GM18858 (cell line): ENCODE measurements around the gene XPOT.
"Not testable (repeated sequence)": the region's sequence is repeated elsewhere in the genome, so short reads cannot be mapped to it uniquely, and the experiment has no call there.

Source experiments
- ATAC-seq: cut with Tn5 transposase; IDR thresholded peaks from one replicate; pipeline ENCODE4 v1.9.1; 2021; ENCODE audit not compliant: unreplicated experiment

The XPOT gene, protein sequence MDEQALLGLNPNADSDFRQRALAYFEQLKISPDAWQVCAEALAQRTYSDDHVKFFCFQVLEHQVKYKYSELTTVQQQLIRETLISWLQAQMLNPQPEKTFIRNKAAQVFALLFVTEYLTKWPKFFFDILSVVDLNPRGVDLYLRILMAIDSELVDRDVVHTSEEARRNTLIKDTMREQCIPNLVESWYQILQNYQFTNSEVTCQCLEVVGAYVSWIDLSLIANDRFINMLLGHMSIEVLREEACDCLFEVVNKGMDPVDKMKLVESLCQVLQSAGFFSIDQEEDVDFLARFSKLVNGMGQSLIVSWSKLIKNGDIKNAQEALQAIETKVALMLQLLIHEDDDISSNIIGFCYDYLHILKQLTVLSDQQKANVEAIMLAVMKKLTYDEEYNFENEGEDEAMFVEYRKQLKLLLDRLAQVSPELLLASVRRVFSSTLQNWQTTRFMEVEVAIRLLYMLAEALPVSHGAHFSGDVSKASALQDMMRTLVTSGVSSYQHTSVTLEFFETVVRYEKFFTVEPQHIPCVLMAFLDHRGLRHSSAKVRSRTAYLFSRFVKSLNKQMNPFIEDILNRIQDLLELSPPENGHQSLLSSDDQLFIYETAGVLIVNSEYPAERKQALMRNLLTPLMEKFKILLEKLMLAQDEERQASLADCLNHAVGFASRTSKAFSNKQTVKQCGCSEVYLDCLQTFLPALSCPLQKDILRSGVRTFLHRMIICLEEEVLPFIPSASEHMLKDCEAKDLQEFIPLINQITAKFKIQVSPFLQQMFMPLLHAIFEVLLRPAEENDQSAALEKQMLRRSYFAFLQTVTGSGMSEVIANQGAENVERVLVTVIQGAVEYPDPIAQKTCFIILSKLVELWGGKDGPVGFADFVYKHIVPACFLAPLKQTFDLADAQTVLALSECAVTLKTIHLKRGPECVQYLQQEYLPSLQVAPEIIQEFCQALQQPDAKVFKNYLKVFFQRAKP

DNA sequence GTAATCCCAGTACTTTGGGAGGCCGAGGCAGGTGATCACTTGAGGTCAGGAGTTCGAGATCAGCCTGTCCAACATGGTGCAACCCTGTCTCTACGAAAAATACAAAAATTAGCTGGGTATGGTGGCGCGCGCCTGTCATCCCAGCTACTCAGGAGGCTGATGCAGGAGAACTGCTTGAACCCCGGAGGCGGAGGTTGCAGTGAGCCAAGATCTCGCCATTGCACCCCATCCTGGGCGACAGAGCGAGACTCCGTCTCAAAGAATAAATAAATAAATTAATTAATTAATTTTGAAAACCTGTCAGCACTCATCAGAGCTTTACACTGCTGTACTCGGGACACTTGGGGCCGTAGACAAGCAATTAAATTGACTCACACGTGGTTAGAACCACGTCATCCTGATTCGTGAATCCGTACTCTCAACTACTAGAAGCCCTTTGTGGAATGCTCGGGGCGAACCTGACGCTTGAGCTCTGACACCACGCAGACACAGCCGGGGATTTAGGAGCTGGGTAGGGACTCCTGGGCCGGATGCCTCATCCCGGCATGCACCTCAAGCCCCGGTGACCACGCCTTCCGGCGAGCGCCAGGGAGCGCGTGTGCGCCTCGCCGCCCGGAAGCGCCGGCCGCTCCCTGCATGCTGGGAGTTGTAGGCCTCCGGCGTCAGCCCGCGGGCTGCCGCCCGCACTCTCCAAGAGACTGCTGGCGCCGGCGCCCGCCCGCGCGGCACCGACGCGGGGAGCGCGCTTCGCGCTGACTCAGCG lies at the start of gene XPOT:
XPOT (plus strand) TSS at position 686 of the 763 bp plus-strand sequence. CDS start 5,644 bp downstream, outside the sequence.
- ATAC-seq = peak; percentile 96

DNA sequence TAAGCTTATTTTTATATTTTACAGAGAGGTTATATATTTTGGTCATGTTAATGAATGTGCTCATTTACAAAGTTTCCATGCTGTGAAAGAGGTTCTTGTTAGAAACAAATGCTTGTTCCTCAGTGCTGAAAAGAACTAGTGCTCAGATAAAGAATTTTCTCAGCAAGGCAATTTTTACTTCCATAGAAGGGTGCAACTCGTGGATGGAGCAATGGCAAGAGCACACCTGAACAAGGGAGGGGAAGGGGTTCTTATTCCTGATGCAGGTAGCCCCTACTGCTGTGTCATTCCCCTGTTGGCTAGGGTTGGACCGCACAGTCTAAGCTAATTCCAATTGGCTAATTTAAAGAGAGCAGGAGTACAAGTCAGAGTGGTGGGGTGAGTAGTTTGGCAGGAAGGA lies 48.0 kb upstream of the XPOT start:
- not testable (repeated sequence) for ATAC-seq

DNA sequence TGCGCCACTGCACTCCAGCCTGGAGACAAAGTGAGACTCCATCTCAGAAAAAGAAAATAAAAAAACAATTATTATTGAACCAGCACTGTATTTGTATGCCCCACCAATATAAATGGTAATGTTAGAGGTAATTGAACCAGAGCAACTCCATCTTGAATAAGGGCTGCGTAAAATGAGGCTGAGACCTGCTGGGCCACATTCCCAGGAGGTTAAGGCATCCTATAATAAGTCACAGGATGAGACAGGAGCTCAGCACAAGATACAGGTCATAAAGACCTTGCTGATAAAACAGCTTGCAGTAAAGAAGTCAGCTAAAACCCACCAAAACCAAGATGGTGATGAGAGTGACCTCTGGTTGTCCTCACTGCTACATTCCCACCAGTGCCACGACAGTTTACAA lies 43.0 kb upstream of the XPOT start:
- not testable (repeated sequence) for ATAC-seq

DNA sequence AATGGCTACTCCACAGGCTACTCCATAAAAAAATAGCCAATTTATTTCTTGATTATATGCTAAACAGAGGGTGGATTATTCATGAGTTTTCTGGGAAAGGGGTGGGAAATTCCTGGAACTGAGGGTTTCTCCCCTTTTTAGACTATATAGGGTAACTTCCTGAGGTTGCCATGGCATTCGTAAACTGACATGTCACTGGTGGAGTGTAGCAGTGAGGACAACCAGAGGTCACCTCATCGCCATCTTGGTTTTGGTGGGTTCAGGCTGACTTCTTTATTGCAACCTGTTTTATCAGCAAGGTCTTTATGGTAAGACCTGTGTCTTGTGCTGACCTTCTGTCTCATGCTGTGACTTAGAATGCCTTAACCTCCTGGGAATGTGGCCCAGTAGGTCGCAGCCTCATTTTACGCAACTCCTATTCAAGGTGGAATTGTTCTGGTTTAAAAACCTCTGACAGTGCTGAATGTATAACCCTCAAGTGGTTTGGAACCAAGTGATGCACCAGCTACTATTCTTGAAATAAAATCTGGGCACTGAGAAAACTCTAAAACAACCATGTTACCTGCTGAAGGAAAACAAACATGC lies 41.4 kb upstream of the XPOT start:
- ATAC-seq = no peak

DNA sequence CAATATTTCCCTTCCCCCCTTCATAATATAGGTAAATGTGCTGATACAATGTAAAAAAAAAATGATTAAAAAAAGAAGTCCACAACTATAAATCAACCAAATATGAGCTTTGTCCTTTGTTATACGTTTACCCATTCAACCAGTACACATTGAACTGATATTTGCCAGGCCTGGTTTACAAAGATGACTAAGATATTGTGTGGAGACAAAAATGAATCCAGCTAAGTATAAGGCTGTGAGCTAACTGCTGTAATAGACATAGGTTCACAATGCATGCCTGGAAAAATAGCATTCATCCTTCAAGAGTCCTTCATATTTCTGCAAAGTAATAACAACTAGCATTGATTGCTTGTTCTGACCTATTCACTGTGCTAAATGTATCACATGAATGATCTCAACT lies 20.5 kb upstream of the XPOT start:
- no peak for ATAC-seq

DNA sequence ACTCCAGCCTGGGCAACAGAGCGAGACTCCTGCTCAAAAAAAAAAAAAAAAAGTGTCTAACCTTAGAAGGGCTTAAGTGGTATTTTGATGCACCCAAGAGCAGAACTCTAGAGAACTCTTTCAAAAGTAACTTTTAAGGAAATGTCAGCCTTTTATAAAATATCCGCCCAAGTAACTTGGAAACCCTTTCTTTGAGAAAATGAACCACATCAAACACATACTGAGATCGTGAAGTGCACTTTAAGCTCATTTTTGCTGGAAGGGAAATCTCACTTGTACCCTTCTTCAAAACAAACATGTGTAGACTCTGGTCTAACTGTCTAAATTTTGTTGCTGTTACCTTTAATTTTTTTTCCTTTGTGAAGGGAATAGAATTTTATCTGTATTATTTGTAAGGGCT lies 19.2 kb upstream of the XPOT start:
- ATAC-seq = no peak

DNA sequence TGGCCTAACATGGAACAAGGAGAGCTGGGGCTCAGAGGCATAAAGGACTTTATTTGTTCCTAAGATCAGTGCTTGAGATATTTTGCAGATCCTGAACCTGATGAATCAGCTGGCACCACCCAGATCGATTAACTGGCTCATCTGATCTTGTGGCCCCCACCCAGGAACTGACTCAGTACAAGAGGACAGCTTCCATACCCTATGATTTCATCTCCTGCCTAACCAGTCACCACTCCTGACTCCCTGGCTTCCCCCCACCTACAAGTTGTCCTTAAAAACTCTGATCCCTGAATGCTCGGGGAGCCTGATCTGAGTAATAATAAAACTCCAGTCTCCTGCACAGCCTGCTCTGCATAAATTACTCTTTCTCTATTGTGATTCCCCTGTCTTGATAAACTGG lies 18.7 kb upstream of the XPOT start:
- no peak for ATAC-seq

DNA sequence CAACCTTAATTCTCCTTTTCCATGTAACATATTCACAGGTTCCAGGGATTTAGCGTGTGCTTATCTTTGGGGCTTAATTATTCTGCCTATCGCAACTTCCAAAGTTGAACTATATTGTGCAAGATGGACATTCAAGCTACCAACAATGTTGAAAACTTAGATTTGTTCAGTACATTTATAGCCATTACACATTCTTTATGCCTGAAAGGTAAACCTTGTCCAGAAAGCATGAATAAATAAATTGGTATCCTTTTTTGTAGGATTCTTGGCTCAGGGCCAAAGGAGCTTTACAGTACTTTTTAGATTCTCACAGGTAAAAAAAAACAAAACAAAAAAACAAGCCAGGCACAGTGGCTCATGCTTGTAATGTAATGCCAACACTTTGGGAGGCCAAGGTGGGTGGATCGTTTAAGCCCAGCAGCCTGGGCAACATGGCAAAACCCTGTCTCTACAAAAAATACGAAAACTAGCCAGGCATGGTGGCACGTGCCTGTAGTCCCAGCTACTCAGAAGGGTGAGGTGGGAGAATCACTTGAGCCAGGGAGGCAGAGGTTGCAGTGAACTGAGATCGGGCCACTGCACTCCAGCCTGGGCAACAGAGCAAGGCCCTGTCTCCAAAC lies 16.9 kb upstream of the XPOT start:
- ATAC-seq = no peak

DNA sequence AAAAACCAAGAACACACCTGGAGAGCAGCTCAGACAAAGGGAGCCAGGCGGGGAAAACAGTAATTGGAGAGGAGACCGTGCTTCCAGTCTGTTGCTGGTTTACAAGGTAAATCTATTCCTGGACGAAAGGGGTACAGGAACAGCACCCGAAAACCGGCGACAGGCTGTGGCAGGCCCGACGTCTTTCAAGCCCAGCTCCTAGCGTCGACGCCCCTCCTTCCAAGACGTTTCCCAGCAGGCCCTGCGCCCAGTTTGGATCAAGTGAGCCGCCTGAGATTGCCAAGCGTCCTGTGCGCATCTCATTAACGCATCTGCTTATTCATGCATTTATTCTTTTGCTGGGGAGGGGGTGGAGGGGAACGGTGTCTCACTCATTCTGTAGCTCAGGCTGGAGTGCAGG lies 15.0 kb upstream of the XPOT start:
- no peak for ATAC-seq

DNA sequence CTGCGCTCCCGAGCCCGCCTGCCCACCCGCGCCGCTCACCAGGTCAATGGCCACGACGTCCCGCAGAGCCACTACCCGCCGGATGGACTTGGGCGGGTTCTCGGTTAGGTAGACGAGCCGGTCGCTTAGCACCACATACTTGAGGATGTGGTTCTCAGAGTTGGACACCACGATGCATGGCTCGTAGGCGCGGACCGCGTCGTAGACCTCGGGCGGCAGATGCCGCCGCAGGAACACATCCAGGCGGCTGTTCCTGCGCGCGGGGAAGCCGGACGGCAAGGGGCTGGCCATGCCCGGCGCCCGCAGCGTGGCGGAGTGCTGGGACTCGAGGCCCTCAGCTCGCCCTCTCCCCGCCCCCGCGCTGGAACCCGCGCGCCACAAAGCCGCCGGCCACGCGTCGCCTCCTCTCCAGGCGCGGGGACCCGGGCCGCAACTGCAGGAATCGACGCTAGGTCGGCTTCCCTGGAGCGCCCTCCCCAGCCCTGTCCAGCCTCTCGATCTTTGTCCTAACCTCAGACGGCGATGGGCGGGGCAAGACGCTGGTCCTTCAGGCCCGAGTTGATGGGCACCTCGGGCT lies 13.8 kb upstream of the XPOT start, which contains the start of gene C12orf56:
C12orf56 (minus strand) TSS at position 484 of the 577 bp plus-strand sequence; CDS start at position 291, 193 bp downstream.
- no peak for ATAC-seq

DNA sequence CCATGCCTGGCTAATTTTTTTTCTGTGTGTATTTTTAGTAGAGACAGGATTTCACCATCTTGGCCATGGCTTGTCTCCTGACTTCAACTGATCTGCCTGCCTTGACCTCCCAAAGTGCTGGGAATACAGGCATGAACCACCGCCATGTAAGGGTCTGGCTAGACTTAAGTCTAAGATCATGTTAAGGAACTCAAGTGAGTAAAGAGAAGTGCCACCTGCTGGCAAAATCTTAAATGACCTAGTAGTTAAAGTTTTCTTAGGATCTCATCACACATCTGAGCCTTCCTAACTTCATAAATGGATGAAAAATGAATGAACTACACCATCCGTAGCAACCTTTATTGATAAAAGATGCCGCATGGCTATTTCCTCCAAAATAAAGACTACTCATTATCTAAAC lies 12.0 kb upstream of the XPOT start:
- no peak for ATAC-seq

DNA sequence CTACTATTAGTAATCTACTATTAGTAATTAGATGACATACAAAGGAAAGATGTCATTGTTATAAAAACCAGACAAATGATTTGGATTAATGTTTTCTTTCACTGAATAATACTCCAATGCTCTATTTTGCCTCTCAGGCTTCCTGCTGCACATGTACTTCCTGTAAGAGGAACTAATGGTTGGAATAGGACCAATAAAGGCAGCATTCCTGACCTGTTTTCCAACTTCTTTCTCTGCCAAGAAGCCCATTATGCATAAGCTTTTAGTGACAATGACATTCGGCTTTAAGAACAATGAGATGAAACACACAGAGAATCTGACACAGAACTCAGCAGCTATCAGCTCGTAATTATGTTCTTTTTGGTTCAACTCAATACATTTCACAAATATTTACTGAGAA lies 8.5 kb upstream of the XPOT start:
- ATAC-seq = no peak

DNA sequence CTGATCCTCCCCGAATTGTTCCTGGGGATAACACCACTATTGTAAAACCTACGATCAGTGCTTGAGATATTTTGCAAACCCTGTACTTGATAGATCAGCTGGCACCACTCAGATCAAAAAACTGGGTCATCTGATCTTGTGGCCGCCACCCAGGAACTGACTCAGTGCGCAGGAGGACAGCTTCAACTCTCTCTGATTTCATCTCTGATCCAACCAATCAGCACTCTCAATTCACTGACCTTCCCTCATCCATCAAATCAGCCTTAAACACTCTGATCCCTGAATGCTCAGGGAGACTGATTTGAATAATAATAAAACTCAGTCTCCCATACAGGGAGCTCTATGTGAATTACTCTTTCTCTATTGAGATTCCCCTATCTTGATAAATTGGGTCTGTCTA lies 4.2 kb upstream of the XPOT start:
- no peak for ATAC-seq

DNA sequence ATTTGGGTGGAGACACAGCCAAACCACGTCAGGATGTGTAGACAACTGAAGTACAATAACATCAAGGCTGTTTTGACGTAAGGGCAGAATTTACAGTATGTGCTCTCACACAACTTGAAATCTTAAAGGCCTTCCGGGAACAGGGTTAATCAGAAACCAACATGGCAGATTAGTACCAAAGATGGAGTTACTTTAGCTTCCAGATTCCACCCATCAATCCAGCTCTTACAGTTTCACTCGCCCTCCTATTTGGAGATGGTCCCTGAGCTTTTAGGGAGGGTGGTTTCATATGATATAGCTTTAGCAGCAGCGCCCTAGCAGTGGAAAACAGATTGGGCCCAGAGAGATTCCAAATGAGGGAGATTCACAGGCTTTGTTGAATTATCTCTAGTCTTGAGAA lies 2.0 kb upstream of the XPOT start:
- ATAC-seq = no peak

DNA sequence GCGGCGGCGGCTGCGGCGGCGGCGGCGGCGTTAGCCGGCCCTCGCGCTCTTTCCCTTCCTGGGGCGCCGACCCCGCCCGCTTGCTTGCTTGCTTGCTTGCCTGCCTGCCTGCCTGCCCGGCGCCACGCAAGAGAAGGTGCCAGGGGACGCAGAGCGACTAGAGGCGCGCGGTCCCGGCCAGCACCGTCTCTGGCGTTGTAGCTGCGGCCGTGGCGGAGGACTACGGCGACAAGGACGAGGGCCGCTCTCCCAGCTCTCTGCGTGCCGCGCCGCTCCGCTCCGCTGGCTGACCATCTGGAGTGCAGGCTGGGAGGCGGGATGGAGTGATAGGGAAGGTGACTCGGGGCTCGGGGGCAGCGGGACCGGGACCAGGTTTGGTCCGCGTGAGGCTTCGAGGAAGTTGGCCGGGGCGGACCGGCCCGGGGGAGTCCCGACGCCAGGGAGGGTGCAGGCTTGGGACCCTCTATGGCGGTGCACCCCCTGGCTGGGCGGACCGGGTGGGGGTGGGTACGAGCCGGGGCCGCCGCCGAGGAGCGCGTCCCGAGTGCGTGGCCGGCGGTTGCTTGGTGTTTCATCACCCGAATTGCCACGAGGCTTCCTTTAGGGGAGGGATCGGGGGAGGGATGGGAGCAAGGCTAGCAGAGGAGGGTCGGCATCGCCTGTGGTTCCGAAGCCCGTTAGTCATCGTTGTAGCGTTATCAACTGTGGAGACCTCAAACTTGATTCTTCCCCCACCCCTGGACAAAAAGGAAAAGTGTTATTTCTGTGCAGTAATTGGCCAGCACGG lies 471 bp downstream of the XPOT start:
- peak; percentile 8 for ATAC-seq

DNA sequence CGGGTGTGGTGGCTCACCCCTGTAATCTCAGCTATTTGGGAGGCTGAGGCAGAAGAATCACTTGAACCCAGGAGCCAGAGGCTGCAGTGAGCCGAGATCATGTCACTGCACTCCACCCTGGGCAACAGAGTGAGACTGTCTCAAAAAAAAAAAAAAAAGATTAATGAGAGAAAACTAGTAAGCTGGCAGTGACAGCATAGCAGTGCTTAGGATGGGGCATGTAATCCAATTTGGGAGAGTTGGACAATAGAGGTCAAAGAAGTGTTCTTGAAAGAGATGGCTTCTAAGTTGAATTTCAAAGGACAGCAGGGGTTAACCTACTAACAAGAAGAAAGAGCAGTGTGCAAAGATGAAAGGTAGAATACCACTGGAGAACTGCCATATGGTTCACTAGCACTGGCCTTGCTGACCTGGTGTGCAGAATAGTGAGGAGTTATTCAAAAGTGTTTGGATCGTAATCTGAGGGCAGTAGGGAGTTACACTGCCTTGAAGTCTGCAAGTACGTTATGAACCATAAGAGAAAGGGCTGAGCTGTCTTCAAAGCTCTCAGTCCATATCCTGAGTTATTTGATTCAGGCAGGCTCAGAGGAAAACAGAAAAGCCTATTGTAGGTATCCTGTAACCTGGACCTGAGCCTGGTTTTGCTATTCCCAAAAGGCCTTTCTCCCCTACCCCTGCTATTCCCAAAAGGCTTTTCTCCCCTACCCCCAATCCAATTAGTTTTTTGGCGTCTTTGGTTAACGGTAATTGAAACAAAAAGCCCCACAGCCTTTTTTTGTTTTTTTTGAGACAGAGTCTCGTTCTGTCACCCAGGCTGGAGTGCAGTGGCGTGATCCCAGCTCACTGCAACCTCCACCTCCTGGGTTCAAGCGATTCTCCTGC lies 3.4 kb downstream of the XPOT start:
- ATAC-seq = no peak

DNA sequence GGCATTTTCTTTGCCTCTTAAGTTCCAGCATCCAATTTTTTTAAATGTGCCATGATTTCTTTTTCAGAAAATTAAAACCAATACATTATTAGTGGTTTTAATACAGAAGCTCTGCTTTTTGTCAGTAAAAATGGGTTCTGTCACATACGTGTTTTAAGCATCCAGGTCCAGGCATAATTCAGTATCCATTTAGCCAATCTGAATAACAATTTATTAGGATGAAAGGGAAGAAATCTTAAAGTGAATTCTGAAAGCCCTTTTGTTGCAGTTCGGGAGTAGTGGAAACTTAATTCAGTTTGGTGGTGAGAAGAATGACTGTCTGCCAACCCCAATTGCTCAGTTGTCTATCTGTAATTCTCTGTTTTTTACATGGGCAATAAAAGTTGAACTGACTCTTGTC lies 7.2 kb downstream of the XPOT start:
- no peak for ATAC-seq

DNA sequence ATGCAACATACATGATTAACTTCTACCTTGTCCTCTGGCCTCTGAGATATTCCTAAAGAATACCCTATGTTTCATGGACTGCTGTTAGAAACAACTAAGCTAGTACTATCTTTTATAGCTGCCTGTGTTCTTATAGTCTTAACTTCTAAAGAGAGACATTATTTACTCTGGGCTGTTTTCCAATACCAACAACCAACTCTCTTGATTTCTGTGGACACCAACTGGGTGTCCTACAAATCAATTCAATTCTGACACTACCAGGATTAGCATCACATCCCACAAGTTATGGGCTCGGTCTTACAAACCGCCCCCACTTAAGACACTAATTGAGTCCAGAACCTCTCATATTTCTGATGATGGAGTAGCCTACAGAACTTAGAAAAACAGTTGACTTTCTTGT lies 8.3 kb downstream of the XPOT start:
- no peak for ATAC-seq
